Measurements from ENCODE around the gene CCDC127.

DNA sequence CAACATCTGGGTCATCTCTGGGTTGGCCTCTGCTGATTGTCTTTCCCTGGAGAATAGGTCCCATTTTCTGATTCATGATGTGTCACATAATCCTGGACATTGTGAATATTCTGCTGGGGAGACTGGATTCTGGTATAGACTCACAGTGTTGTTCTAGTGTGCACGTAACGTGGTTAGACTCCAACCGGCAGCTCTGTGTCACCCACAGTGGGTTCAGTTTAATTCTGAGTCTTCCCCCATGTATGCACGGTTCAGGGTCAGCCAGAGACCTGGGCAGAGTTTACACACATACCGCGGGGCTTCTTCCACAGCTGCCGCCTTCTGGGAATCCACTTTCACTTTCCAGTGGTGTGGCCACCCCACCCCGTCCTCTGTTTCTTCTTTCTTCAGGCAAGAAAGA, 64.7 kb downstream of the CCDC127 start:
- TF ChIP-seq, protein P1, sequence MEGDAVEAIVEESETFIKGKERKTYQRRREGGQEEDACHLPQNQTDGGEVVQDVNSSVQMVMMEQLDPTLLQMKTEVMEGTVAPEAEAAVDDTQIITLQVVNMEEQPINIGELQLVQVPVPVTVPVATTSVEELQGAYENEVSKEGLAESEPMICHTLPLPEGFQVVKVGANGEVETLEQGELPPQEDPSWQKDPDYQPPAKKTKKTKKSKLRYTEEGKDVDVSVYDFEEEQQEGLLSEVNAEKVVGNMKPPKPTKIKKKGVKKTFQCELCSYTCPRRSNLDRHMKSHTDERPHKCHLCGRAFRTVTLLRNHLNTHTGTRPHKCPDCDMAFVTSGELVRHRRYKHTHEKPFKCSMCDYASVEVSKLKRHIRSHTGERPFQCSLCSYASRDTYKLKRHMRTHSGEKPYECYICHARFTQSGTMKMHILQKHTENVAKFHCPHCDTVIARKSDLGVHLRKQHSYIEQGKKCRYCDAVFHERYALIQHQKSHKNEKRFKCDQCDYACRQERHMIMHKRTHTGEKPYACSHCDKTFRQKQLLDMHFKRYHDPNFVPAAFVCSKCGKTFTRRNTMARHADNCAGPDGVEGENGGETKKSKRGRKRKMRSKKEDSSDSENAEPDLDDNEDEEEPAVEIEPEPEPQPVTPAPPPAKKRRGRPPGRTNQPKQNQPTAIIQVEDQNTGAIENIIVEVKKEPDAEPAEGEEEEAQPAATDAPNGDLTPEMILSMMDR (IDR thresholded peaks at IDR 0.05), result no peak
- TF ChIP-seq POLR2A (IDR thresholded peaks at IDR 0.05), result no peak
